IMR-90 (cell line): ENCODE data around the gene GEMIN2. TPM values are rescaled to one million over a fixed set of nuclear protein-coding genes. Genes with fewer than 3 reads are reported as not detected.

Experiments
- ATAC-seq: fragments of 200-7000 bp; cut with Tn5 transposase; 2 replicates; pipeline ENCODE4 v1.9.1; 2020; ENCODE audit warnings: low read depth, mild to moderate bottlenecking, moderate library complexity
- BruUV-seq: library from RNA; stranded (reverse); fragments of 400-500 nt; replicated peaks from 2 replicates; lab custom pipeline; 2021; lab: Mats Ljungman, UMichigan
- CTCF ChIA-PET: fragments of 300-600 bp; formaldehyde crosslinking; extraction: SDS; loops from one replicate; lab custom pipeline; 2021; ENCODE audit warnings: antibody characterized with exemption; lab: Yijun Ruan, JAX
- POLR2A ChIA-PET: fragments of 300-600 bp; sonication (Branson Sonifier 250); formaldehyde crosslinking; loops from one replicate; lab custom pipeline; 2022; ENCODE audit warnings: antibody characterized with exemption; ENCODE audit not compliant: unreplicated experiment; lab: Charles Lee
- DNase-seq: peaks from one replicate; pipeline ENCODE4 v3.0.0; 2013
- H2AFZ ChIP-seq: replicated peaks from 2 replicates; pipeline ENCODE3; 2013; ENCODE audit warnings: low read length, mild to moderate bottlenecking; ENCODE audit not compliant: poor library complexity
- H2AK5ac ChIP-seq: 2 replicates; pipeline ENCODE4 v1.6.1; 2013; ENCODE audit warnings: low read depth, low read length, inconsistent platforms
- H2AK9ac ChIP-seq: replicated peaks from 2 replicates; pipeline ENCODE3; 2013; ENCODE audit warnings: mild to moderate bottlenecking, low read depth, low read length, moderate library complexity; ENCODE audit not compliant: poor library complexity
- H2BK120ac ChIP-seq: 2 replicates; pipeline ENCODE4 v1.6.1; 2013; ENCODE audit warnings: low read depth, low read length, inconsistent platforms
- H2BK15ac ChIP-seq: 3 replicates; pipeline ENCODE4 v1.6.1; 2013; ENCODE audit warnings: low read depth, low read length, inconsistent platforms
- H2BK20ac ChIP-seq: 2 replicates; pipeline ENCODE4 v1.6.1; 2013; ENCODE audit warnings: low read depth, mild to moderate bottlenecking, inconsistent platforms, low read length, moderate library complexity
- H2BK5ac ChIP-seq: 2 replicates; pipeline ENCODE4 v1.6.1; 2013; ENCODE audit warnings: mild to moderate bottlenecking, low read depth, low read length, inconsistent platforms; ENCODE audit not compliant: poor library complexity, severe bottlenecking
- H3K14ac ChIP-seq: replicated peaks from 2 replicates; pipeline ENCODE4 v1.6.1; 2013; ENCODE audit warnings: low read depth, low read length, inconsistent platforms
- H3K18ac ChIP-seq: 2 replicates; pipeline ENCODE4 v1.6.1; 2013; ENCODE audit warnings: low read depth, low read length, control low read depth
- H3K23ac ChIP-seq: 2 replicates; pipeline ENCODE4 v1.6.1; 2013; ENCODE audit warnings: low read depth, low read length, inconsistent platforms
- H3K27ac ChIP-seq: 2 replicates; pipeline ENCODE4 v1.5.1; 2013; ENCODE audit warnings: mild to moderate bottlenecking, control low read depth, low read length; ENCODE audit not compliant: insufficient read depth
- H3K27me3 ChIP-seq: 2 replicates; pipeline ENCODE4 v1.6.1; 2013; ENCODE audit warnings: low read length; ENCODE audit not compliant: control insufficient read depth, insufficient read depth
- H3K36me3 ChIP-seq: 2 replicates; pipeline ENCODE4 v1.6.1; 2013; ENCODE audit warnings: low read length, mixed read lengths; ENCODE audit not compliant: control insufficient read depth, insufficient read depth
- H3K4ac ChIP-seq: 2 replicates; pipeline ENCODE4 v1.6.1; 2013; ENCODE audit warnings: low read depth, low read length, inconsistent platforms
- H3K4me1 ChIP-seq: 2 replicates; pipeline ENCODE4 v1.6.1; 2013; ENCODE audit warnings: low read length, mixed read lengths; ENCODE audit not compliant: control insufficient read depth, insufficient read depth
- H3K4me2 ChIP-seq: 2 replicates; pipeline ENCODE4 v1.6.1; 2013; ENCODE audit warnings: low read depth, mild to moderate bottlenecking, control low read depth, low read length, moderate library complexity
- H3K4me3 ChIP-seq: 2 replicates; pipeline ENCODE4 v1.5.1; 2013; ENCODE audit warnings: low read depth, mild to moderate bottlenecking, control low read depth, low read length, moderate library complexity; ENCODE audit not compliant: insufficient read depth
- H3K56ac ChIP-seq: 2 replicates; pipeline ENCODE4 v1.6.1; 2013; ENCODE audit warnings: low read length, inconsistent platforms; ENCODE audit not compliant: insufficient read depth; ENCODE audit errors: extremely low read depth
- H3K79me1 ChIP-seq, 2 experiments: 2 replicates each; pipeline ENCODE4 v1.6.1; 2013; ENCODE audit warnings: low read length in 2 of 2, inconsistent platforms in 1 of 2, low read depth in 1 of 2
- H3K9ac ChIP-seq: 2 replicates; pipeline ENCODE4 v1.6.1; 2013; ENCODE audit warnings: low read depth, low read length, control low read depth
- H3K9me1 ChIP-seq: 2 replicates; pipeline ENCODE4 v1.6.1; 2013; ENCODE audit warnings: low read length, inconsistent platforms; ENCODE audit not compliant: insufficient read depth
- H3K9me3 ChIP-seq: 2 replicates; pipeline ENCODE4 v1.6.1; 2013; ENCODE audit warnings: low read length; ENCODE audit not compliant: control insufficient read depth, insufficient read depth
- H4K20me1 ChIP-seq: 2 replicates; pipeline ENCODE4 v1.6.1; 2013; ENCODE audit warnings: low read length, inconsistent platforms; ENCODE audit not compliant: insufficient read depth
- H4K5ac ChIP-seq: 2 replicates; pipeline ENCODE4 v1.6.1; 2013; ENCODE audit warnings: mild to moderate bottlenecking, low read depth, low read length, control low read depth
- H4K8ac ChIP-seq, 2 experiments: 2 replicates each; pipeline ENCODE4 v1.6.1; 2013; ENCODE audit warnings: low read depth in 2 of 2, low read length in 2 of 2, control low read depth in 1 of 2, inconsistent platforms in 1 of 2
- H4K91ac ChIP-seq: 2 replicates; pipeline ENCODE4 v1.6.1; 2013; ENCODE audit warnings: low read depth, low read length, inconsistent platforms; ENCODE audit not compliant: insufficient read depth
- CEBPB ChIP-seq: IDR thresholded peaks from 2 replicates; pipeline ENCODE4 v1.6.1; 2012; ENCODE audit warnings: low read depth, low read length, improper control_type of control experiment
- MAFK ChIP-seq: IDR thresholded peaks from 2 replicates; pipeline ENCODE4 v1.6.1; 2012; ENCODE audit warnings: low read depth, low read length, improper control_type of control experiment
- SMC3 ChIP-seq: fragments of 150-350 bp; IDR thresholded peaks from 2 replicates; pipeline ENCODE4 v1.6.1; 2016; ENCODE audit warnings: low read depth, mild to moderate bottlenecking, antibody characterized with exemption, low read length, moderate library complexity
- WGBS, 2 experiments: methylation state at CpG; one replicate each; pipeline versions ENCODE4 v1.1.5 to v1.1.7; 2013; ENCODE audit warnings: missing lambda C conversion rate in 2 of 2; ENCODE audit not compliant: insufficient read length in 1 of 2; ENCODE audit errors: extremely low coverage in 2 of 2; 5-methylcytosine and 5-hydroxymethylcytosine counted together
- dilution Hi-C: fragments of 300-500 bp; cut with HindIII; formaldehyde crosslinking; loops from one replicate; pipeline ENCODE4 v1.14.3; 2018; ENCODE audit warnings: low sequenced_read_pairs; ENCODE audit not compliant: unreplicated experiment
- in situ Hi-C: fragments of 300-500 bp; cut with MboI; formaldehyde crosslinking; loops from 3 replicates; pipeline ENCODE4 v1.14.3; 2019; ENCODE audit warnings: low sequenced_read_pairs, inconsistent platforms, mixed read lengths
- intact Hi-C: fragments of 100-400 bp; cut with micrococcal nuclease; formaldehyde crosslinking; loops from 2 replicates; pipeline ENCODE4 v1.10.0; 2022
- polyA plus RNA-seq, 3 experiments: library from polyadenylated mRNA; depleted of rRNA; stranded (reverse); fragments of >200 nt; gene quantifications; 2 replicates each; pipeline ENCODE4 v1.2.3, GENCODE V29; 2012; ENCODE audit warnings: low replicate concordance in 1 of 3
- total RNA-seq: library from RNA; depleted of rRNA; stranded (reverse); fragments of >200 nt; gene quantifications from 2 replicates; pipeline ENCODE4 v1.2.3, GENCODE V29; 2012

GEMIN2 gene
- total and polyA plus RNA-seq, 2 of the 4 experiments (the other 2 are of a cell fraction) = 10.6 to 11.2 TPM

DNA sequence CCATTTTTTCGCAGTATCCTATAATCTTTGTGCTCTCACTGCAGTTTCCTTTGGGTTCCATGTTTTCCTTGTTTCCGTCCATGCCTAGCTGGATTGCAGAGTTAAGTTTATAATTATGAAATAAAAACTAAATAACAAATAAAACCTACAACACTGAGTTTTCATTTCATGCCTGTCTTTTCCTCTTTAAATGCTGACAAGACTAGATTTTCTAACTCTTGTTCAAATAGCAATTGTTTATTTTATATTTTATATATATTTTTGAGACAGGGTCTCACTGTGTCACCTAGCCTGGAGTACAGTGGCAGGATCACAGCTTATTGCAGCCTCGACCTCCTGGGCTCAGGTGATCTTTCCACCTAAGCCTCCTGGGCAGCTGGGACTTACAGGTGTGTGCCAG, 5.3 kb upstream of the GEMIN2 start:
- H3K79me1 ChIP-seq = peaks cover 6 to 10% of the 10 kb centered on the region in 2 experiments
- no peak overlapping the region for H2AK9ac ChIP-seq
- dilution Hi-C loops = no loop called here
- H4K8ac ChIP-seq = no peak overlapping the region
- H3K23ac ChIP-seq = no peak overlapping the region
- no peak overlapping the region for H4K5ac ChIP-seq
- no peak overlapping the region for H2AFZ ChIP-seq
- H3K4ac ChIP-seq = no peak overlapping the region
- H3K36me3 ChIP-seq = no peaks in the 10 kb centered on the region
- TF ChIP-seq SMC3 (no peak), MAFK (peak; percentile 48; the same call in 1 of the 2 replicates), CEBPB (no peak)
- no peaks in the 10 kb centered on the region for H3K27me3 ChIP-seq
- no peak for ATAC-seq
- no peaks in the 10 kb centered on the region for H3K9me3 ChIP-seq
- H2BK15ac ChIP-seq = no peak overlapping the region
- no peak for DNase-seq
- no peak overlapping the region for H2BK120ac ChIP-seq
- no peak overlapping the region for H3K18ac ChIP-seq
- no peaks in the 10 kb centered on the region for H3K4me1 ChIP-seq
- no peak overlapping the region for H3K4me2 ChIP-seq
- in situ Hi-C loops = no loop called here
- no peak overlapping the region for H3K9ac ChIP-seq
- no peak overlapping the region for H3K27ac ChIP-seq
- ChIA-PET POLR2A (no interaction called here), CTCF (interaction anchor here (0.7 kb wide), 1 partner anchor 31 kb away, joined by 3 read pairs; no protein-coding TSS in a partner anchor)
- H3K56ac ChIP-seq = no peak overlapping the region
- no TSS peak for BruUV-seq
- no peak overlapping the region for H4K91ac ChIP-seq
- no peak overlapping the region for H3K14ac ChIP-seq
- intact Hi-C loops = loop anchor here (10.0 kb wide), 1 partner anchor 156 kb away; no protein-coding TSS in a partner anchor
- H2BK20ac ChIP-seq = no peak overlapping the region
- no CpG with 5 or more reads among the region's 3 CpGs for WGBS, 2 experiments
- H4K20me1 ChIP-seq = no peaks in the 10 kb centered on the region
- H2AK5ac ChIP-seq = no peak overlapping the region
- no peak overlapping the region for H2BK5ac ChIP-seq
- H3K9me1 ChIP-seq = no peaks in the 10 kb centered on the region
- no peak overlapping the region for H3K4me3 ChIP-seq
